NCI-H2107 (cell line): ENCODE measurements around the gene GUCA1C.

ENCODE experiments used
- DNase-seq: peaks from one replicate; lab custom pipeline; 2025; lab: John Stamatoyannopoulos, UW

GUCA1C gene

GRCh38 chr3:108953700-108954099, at the start of gene GUCA1C:
Gene GUCA1C, minus strand, starts transcription at chr3:108953879. Its CDS starts 117 bp downstream, at chr3:108953762.
- no peak for DNase-seq

GRCh38 chr3:108998436-108998835, 44.8 kb upstream of the GUCA1C start:
- DNase-seq, result no peak

- no peak for DNase-seq
Observed at GRCh38 chr3:108985844-108986243, 32.2 kb upstream of the GUCA1C start.

GRCh38 chr3:108983051-108983450, 29.4 kb upstream of the GUCA1C start:
- no peak for DNase-seq

GRCh38 chr3:108976058-108976457, 22.4 kb upstream of the GUCA1C start:
- no peak for DNase-seq

GRCh38 chr3:108973019-108973418, 19.3 kb upstream of the GUCA1C start:
- DNase-seq, result no peak

GRCh38 chr3:108972482-108972881, 18.8 kb upstream of the GUCA1C start:
- DNase-seq, result no peak

- peak; percentile 19 for DNase-seq
Observed at GRCh38 chr3:108970561-108970960, 16.9 kb upstream of the GUCA1C start.

- no peak for DNase-seq
Observed at GRCh38 chr3:108966773-108967172, 13.1 kb upstream of the GUCA1C start.

GRCh38 chr3:108959017-108959416, 5.3 kb upstream of the GUCA1C start:
- no peak for DNase-seq

GRCh38 chr3:108953210-108953609, 469 bp downstream of the GUCA1C start:
- no peak for DNase-seq

- DNase-seq, result no peak
Observed at GRCh38 chr3:108951820-108952501, 1.7 kb downstream of the GUCA1C start.

GRCh38 chr3:108947855-108948254, 5.8 kb downstream of the GUCA1C start:
- DNase-seq, result no peak

- DNase-seq, result no peak
Observed at GRCh38 chr3:108946292-108947285, 7.1 kb downstream of the GUCA1C start.

- DNase-seq, result no peak
Observed at GRCh38 chr3:108940568-108941263, 13.0 kb downstream of the GUCA1C start.

GRCh38 chr3:108940166-108940565, 13.5 kb downstream of the GUCA1C start:
- DNase-seq, result no peak

GRCh38 chr3:108936924-108937689, 16.6 kb downstream of the GUCA1C start:
- no peak for DNase-seq

- no peak for DNase-seq
Observed at GRCh38 chr3:108931035-108931434, 22.6 kb downstream of the GUCA1C start.

GRCh38 chr3:108918866-108919265, 34.8 kb downstream of the GUCA1C start:
- no peak for DNase-seq

GRCh38 chr3:108914774-108915641, 38.7 kb downstream of the GUCA1C start:
- DNase-seq, result peak; percentile 48

GRCh38 chr3:108909799-108910198, 43.9 kb downstream of the GUCA1C start:
- DNase-seq, result no peak
